Endothelial cell of umbilical vein (primary cell): ENCODE measurements around the gene HTR3D. TPM values are rescaled to one million over a fixed set of nuclear protein-coding genes. Genes with fewer than 3 reads are reported as not detected.

ENCODE experiments used
- BruUV-seq: library from RNA; stranded (reverse); fragments of 400-500 nt; replicated peaks from 2 replicates; lab custom pipeline; 2021; lab: Mats Ljungman, UMichigan
- CTCF ChIA-PET: fragments of 300-600, 350-600 bp; sonication (Branson Sonifier 250); formaldehyde crosslinking; loops from one replicate; lab custom pipeline; 2021; ENCODE audit warnings: antibody characterized with exemption, inconsistent platforms; lab: Charles Lee
- POLR2A ChIA-PET: fragments of 300-600, 350-600 bp; sonication (Branson Sonifier 250); formaldehyde crosslinking; loops from one replicate; lab custom pipeline; 2021; ENCODE audit warnings: antibody characterized with exemption, inconsistent platforms; lab: Charles Lee
- DNase-seq: peaks from one replicate; pipeline ENCODE4 v3.0.0-alpha.2; 2011; ENCODE audit warnings: low read depth, low spot score
- FAIRE-seq: peaks from 2 replicates; lab custom pipeline; 2011; peaks lifted over from hg19 to GRCh38; lab: Jason Lieb, UNC
- H2AFZ ChIP-seq: 2 replicates; pipeline ENCODE4 v1.6.0; 2012; ENCODE audit warnings: low read depth, low read length, control low read depth, inconsistent platforms
- H3K27ac ChIP-seq: 2 replicates; pipeline ENCODE4 v1.5.1; 2011; ENCODE audit warnings: low read depth, mild to moderate bottlenecking, control low read depth, low read length, moderate library complexity; ENCODE audit not compliant: insufficient read depth
- H3K27me3 ChIP-seq, 2 experiments: 2 replicates each; pipeline versions ENCODE4 v1.6.0 to v1.6.1; 2011; ENCODE audit warnings: low read length in 2 of 2, mixed read lengths in 1 of 2; ENCODE audit not compliant: control insufficient read depth in 2 of 2, insufficient read depth in 2 of 2
- H3K36me3 ChIP-seq, 2 experiments: 2 replicates in 1 of 2; 3 replicates in 1 of 2; pipeline ENCODE4 v1.5.1; 2011; ENCODE audit warnings: low read length in 2 of 2, mild to moderate bottlenecking in 1 of 2, moderate library complexity in 1 of 2; ENCODE audit not compliant: control insufficient read depth in 2 of 2, insufficient read depth in 2 of 2; ENCODE audit errors: extremely low read depth in 1 of 2
- H3K4me1 ChIP-seq: 3 replicates; pipeline ENCODE4 v1.5.1; 2011; ENCODE audit warnings: mild to moderate bottlenecking, low read length; ENCODE audit not compliant: control insufficient read depth, insufficient read depth; ENCODE audit errors: extremely low read depth
- H3K4me2 ChIP-seq: 2 replicates; pipeline ENCODE4 v1.6.1; 2011; ENCODE audit warnings: low read length, control low read depth, mixed read lengths; ENCODE audit not compliant: insufficient read depth
- H3K4me3 ChIP-seq, 3 experiments: fragments of 200-600 bp in 1 of 3; sonication (generic), shearing (Covaris generic) in 1 of 3; replicated peaks in 1 of 3; 2 replicates each; pipeline ENCODE4 v1.5.1; 2011 to 2016; ENCODE audit warnings: control low read depth in 3 of 3, low read length in 3 of 3, mild to moderate bottlenecking in 2 of 3, inconsistent platforms in 1 of 3, low read depth in 1 of 3, moderate library complexity in 1 of 3; ENCODE audit not compliant: insufficient read depth in 1 of 3
- H3K79me2 ChIP-seq: 2 replicates; pipeline ENCODE4 v1.6.0; 2012; ENCODE audit warnings: low read length, inconsistent platforms; ENCODE audit not compliant: control insufficient read depth, insufficient read depth
- H3K9ac ChIP-seq: replicated peaks from 2 replicates; pipeline ENCODE3; 2011; ENCODE audit warnings: low read length, control low read depth; ENCODE audit not compliant: insufficient read depth; ENCODE audit errors: extremely low read depth
- H3K9me1 ChIP-seq: replicated peaks from 3 replicates; pipeline ENCODE4 v1.6.0; 2011; ENCODE audit warnings: mild to moderate bottlenecking, low read length; ENCODE audit not compliant: control insufficient read depth, insufficient read depth; ENCODE audit errors: extremely low read depth
- H3K9me3 ChIP-seq: replicated peaks from 2 replicates; pipeline ENCODE4 v1.5.1; 2012; ENCODE audit warnings: low read length, inconsistent platforms; ENCODE audit not compliant: control insufficient read depth, insufficient read depth
- H4K20me1 ChIP-seq: replicated peaks from 2 replicates; pipeline ENCODE3; 2011; ENCODE audit warnings: mild to moderate bottlenecking, low read length; ENCODE audit not compliant: control insufficient read depth, insufficient read depth; ENCODE audit errors: extremely low read depth
- CTCF ChIP-seq, 2 donors: IDR thresholded peaks; 1 replicate in 1 of 2; 2 replicates in 1 of 2; pipeline ENCODE4 v1.5.1; 2011; ENCODE audit warnings: low read length in 2 of 2, mild to moderate bottlenecking in 2 of 2, moderate library complexity in 2 of 2, control low read depth in 1 of 2, inconsistent platforms in 1 of 2, low read depth in 1 of 2; ENCODE audit not compliant: insufficient read depth in 1 of 2; ENCODE audit errors: extremely low read depth in 1 of 2
- EZH2 ChIP-seq: IDR thresholded peaks from 2 replicates; pipeline ENCODE4 v1.6.1; 2012; ENCODE audit warnings: borderline replicate concordance, low read depth, mild to moderate bottlenecking, moderate library complexity, low read length, inconsistent platforms; ENCODE audit not compliant: severe bottlenecking
- FOS ChIP-seq: IDR thresholded peaks from 2 replicates; pipeline ENCODE4 v1.6.1; 2011; ENCODE audit warnings: mild to moderate bottlenecking, low read length, moderate library complexity, borderline replicate concordance; ENCODE audit not compliant: insufficient read depth
- GATA2 ChIP-seq: IDR thresholded peaks from 2 replicates; pipeline ENCODE4 v1.7.0; 2011; ENCODE audit warnings: low read depth, mild to moderate bottlenecking, moderate library complexity, mixed read lengths, low read length; ENCODE audit not compliant: insufficient read length, insufficient read depth
- MAX ChIP-seq: IDR thresholded peaks from 2 replicates; pipeline ENCODE4 v1.6.1; 2011; ENCODE audit not compliant: insufficient read depth, insufficient read length
- POLR2A ChIP-seq: IDR thresholded peaks from 2 replicates; pipeline ENCODE4 v1.6.1; 2012; ENCODE audit warnings: low read depth, mild to moderate bottlenecking, control low read depth, low read length
- POLR2AphosphoS5 ChIP-seq: IDR thresholded peaks from 2 replicates; pipeline ENCODE4 v1.6.1; 2012; ENCODE audit warnings: low read depth, mild to moderate bottlenecking, control low read depth, low read length, moderate library complexity; ENCODE audit not compliant: insufficient read depth
- dilution Hi-C: fragments of 300-500 bp; cut with MboI; formaldehyde crosslinking; loops from one replicate; pipeline ENCODE4 v1.15.0; 2019; ENCODE audit warnings: low sequenced_read_pairs; ENCODE audit not compliant: extremely low pct_ligation_motif_present
- intact Hi-C: fragments of 100-400 bp; cut with micrococcal nuclease; formaldehyde crosslinking; loops from one replicate; pipeline ENCODE4 v1.10.0; 2022
- polyA plus RNA-seq, 4 experiments: library from polyadenylated mRNA; depleted of rRNA in 3 of 4; stranded (reverse) in 3 of 4; unstranded in 1 of 4; fragments of >200 nt; gene quantifications; 2 replicates each; pipeline versions ENCODE4 v1.2.1 to v1.2.3, GENCODE V29; 2011 to 2012; ENCODE audit warnings: missing spikeins in 1 of 4
- total RNA-seq: library from RNA; stranded (reverse); gene quantifications from 2 replicates; pipeline ENCODE4 v1.2.3, GENCODE V29; 2021

Gene HTR3D
- total and polyA plus RNA-seq, 2 donors (not counting 3 experiments of a cell fraction or from before 2014, with no cell fraction given), result not detected

- peak within 1 kb of the TSS; percentile 87 for H2AFZ ChIP-seq
- H3K4me3 ChIP-seq, result peak within 1 kb of the TSS; percentile 21 to 59 (median 48)
- intact Hi-C loops (loop anchor here (1.0 to 5.0 kb wide), 7 partner anchors 117 to 549 kb away; partner anchors contain the start of genes AP2M1 and EIF2B5), dilution Hi-C loops (no loop called here)
- H3K9me1 ChIP-seq, result no peaks in the 10 kb centered on the region
- H3K27me3 ChIP-seq, result peaks cover 3 to 4% of the 10 kb centered on the region in 2 experiments
- no peaks in the 10 kb centered on the region for H3K36me3 ChIP-seq
- peaks cover 7% of the 10 kb centered on the region for H3K4me1 ChIP-seq
- H3K9ac ChIP-seq, result peak within 1 kb of the TSS; percentile 39
- DNase-seq (peak; percentile 93), FAIRE-seq (peak; percentile 98)
- ChIA-PET CTCF (interaction anchor here (0.6 to 4.5 kb wide), 16 partner anchors 11 to 133 kb away, joined by 3 to 31 read pairs (median 4); partner anchors contain the start of gene PARL), POLR2A (interaction anchor here (0.6 to 0.9 kb wide), 2 partner anchors 11 to 12 kb away, joined by 3 to 7 read pairs; no protein-coding TSS in a partner anchor)
- H4K20me1 ChIP-seq, result no peaks in the 10 kb centered on the region
- H3K79me2 ChIP-seq, result peaks cover 2% of the 10 kb centered on the region
- no TSS peak for BruUV-seq
- H3K9me3 ChIP-seq, result no peaks in the 10 kb centered on the region
- H3K4me2 ChIP-seq, result peak within 1 kb of the TSS; percentile 58
- H3K27ac ChIP-seq, result no peak within 1 kb of the TSS
- TF ChIP-seq MAX (no peak), GATA2 (peak; percentile 42), POLR2AphosphoS5 (peak; percentile 50), FOS (no peak), EZH2 (no peak), POLR2A (peak; percentile 79), CTCF (IDR thresholded peaks at IDR 0.05; ENCODE audit: extremely low read depth in 1 of 2, insufficient read depth in 1 of 2, low read depth in 1 of 2, low read length in 2 of 2) (no peak)
Observed at GRCh38 chr3:184017672-184018423, 13.7 kb upstream of the HTR3D start, which contains the start of gene ABCC5. TSS of gene ABCC5 (minus strand) at chr3:184017884. CDS start at chr3:184014392, 3,492 bp downstream.
